Measurements from ENCODE around the gene CSE1L.
"Not testable (repeated sequence)": the region's sequence is repeated elsewhere in the genome, so short reads cannot be mapped to it uniquely, and the experiment has no call there.

The CSE1L gene

DNA sequence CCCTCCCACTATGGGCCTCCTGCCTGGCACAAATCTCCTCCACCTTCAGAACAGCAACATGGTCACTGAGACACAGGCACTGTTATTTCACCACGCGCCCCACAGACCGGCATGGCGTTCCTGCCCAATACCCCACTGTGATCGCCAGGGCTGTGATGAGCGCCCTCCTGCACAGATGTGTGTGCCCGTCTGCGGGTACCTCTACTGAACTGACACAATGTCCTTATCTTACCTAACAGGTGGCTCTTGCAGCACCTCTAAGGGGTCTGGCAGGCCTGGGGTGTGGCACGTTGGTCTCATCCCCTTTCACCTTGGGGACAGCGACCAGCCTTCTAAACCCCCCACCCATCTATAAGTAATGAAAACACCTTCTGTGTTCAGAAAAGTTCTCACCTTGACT lies 77.9 kb downstream of the CSE1L start:
- DNase-seq (ENCODE audit: low read depth) = no peak

DNA sequence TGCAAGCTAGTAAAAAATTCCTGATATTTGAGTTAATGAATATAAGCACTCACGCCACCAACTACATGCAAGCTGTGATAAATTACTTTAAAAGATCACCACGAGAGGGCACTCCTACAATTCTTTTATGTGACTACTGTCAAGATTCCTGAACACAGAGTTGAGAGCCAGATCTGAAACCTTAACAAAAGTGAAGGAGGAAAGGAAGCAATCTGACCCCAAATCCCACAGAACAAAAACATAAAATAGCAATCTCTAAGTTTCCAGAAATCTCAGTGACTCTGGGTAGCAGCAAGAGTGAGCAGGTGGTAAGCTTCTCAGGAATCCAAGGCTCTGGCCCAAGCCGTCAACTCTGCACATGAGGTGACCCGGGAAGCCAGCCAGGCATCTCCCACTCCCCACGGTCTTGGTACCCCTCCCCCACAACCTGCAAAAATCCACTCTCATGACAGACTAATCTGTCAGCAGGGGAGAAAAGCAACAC lies 86.9 kb downstream of the CSE1L start:
- DNase-seq (ENCODE audit: low read depth) = no peak

DNA sequence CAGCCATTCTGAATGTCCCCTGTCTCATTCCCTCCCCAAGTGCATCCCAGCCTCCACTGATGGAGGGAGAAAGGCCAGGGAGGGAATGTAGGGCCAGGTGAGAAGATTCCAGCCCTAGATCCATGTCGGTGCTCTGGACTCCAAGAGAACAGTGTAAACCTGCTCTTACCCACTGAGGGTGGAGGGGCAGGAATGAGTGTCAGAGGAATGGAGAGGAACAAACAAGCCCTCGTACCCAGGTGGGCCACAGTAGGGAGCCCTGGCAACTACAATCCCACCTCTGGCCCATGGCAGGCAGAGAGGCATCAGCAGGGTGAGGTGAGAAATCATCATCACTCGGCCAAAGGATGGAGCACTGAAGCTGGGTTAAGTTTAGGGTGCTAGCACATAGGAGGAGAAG lies 87.5 kb downstream of the CSE1L start:
- no peak for DNase-seq (ENCODE audit: low read depth)

DNA sequence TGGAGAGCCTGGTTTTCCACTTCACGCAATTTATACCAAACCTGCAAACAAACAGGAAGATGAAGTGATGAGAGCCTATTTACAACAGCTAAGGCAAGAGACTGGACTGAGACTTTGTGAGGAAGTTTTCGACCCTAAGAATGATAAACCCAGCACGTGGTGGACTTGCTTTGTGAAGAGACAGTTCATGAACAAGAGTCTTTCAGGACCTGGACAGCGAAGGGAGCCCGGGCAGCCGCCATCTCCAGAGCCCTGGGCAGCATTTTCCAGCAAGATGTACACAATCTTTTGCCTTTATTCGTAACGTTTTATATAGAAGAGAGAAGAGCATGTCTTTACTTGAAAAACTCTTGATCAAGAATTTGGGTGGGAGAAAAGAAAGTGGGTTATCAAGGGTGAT lies 88.7 kb downstream of the CSE1L start:
- not testable (repeated sequence) for DNase-seq (ENCODE audit: low read depth)

DNA sequence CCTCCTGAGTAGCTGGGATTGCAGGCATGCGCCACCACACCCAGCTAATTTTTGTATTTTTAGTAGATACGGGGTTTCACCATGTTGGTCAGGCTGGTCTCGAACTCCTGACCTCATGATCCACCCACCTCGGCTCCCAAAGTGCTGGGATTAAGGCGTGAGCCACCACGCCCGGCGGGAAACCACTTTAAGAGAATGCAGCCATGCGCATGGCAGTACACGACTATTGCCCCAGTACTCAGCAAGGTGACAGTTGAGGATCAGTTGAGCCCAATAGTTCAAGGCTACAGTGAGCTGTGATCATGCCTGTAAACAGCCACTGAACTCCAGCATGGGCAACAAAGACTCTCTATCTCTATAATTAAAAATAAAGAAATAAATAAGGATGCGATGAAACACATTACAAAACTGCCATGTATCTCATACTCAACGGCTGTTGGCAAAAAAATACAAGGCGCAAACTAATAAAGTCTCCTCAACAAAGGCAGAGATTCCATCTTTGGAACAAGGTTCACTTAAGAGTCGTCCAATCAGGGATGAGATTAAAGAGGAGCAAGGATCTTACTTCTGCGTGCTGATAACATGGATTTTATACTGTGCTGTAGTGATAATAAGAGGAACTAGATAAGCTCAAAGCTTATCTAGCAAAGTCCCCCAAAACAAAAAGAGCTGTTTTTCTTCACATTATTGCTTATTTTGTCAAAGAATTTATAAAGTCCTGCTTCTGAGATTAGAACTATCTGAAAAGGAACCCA lies 90.9 kb downstream of the CSE1L start:
- DNase-seq (ENCODE audit: low read depth) = no peak

DNA sequence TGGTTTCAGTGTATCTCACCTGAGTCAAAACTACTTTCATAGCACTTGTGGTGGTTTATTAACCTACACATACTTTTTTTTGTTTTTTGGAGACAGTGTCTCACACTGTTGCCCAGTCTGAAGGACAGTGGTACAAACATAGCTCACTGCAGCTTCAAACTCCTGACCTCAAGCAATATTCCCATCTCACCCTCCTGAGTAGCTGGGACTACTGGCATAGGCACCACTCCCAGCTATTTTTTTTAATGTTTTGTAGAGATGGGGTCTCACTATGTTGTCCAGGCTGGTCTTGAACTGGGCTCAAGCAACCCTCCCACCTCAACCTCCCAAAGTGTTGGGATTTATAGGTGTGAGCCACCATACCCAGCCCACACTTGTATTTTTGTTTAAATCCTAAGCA lies 92.3 kb downstream of the CSE1L start:
- DNase-seq (ENCODE audit: low read depth) = no peak

DNA sequence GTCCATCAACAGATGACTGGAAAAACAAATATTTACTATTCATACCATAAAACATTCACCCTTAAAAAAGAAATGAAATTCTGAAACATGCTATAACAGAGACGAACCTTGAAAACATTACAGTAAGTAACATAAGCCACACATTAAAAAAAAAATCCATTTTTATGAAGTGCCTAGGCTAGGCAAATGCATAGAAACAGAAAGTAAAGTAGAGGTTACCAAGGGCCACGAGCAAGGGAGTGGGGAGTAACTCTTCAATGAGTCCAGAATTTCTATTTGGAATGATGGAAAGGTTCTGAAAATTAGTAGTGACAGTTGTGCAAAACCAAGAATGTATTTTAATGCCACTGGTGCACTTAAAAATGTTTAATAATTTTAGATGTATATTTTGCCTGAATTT lies 94.3 kb downstream of the CSE1L start:
- no peak for DNase-seq (ENCODE audit: low read depth)

DNA sequence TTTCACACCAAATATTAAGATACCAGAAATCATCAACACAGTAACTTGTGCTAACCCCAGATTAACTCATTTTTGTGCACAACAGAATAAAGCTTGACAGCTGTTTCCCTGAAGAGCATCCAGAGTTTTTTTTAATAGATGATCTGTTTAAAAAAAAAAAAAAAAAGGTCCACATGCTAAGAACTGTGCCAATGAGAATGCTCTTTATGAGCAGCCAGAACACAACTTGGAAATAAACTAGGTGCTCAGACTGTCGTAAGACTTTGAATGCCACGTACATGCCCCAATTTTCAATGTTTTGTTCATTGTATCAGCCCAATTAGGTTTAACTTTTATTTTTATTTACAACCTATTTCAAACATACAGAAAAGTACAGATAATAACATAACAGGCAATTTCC lies 94.7 kb downstream of the CSE1L start:
- no peak for DNase-seq (ENCODE audit: low read depth)
